Progenitor cell of endocrine pancreas (in vitro differentiated cells): ENCODE data around the gene CPNE7. TPM values are rescaled to one million over a fixed set of nuclear protein-coding genes. Genes with fewer than 3 reads are reported as not detected.

Experiments used
- DNase-seq: peaks from one replicate; pipeline ENCODE4 v3.0.0; 2021; ENCODE audit warnings: low spot score; ENCODE audit not compliant: unreplicated experiment
- H3K27ac Mint-ChIP-seq: 2 replicates; pipeline ENCODE4 v1.8.0; 2021; ENCODE audit warnings: mild to moderate bottlenecking, moderate library complexity, mixed read lengths
- H3K27me3 Mint-ChIP-seq: 2 replicates; pipeline ENCODE4 v1.8.0; 2021; ENCODE audit warnings: mixed read lengths
- H3K36me3 Mint-ChIP-seq: 2 replicates; pipeline ENCODE4 v1.8.0; 2022; ENCODE audit warnings: mixed read lengths; ENCODE audit not compliant: insufficient read depth
- H3K4me1 Mint-ChIP-seq: 2 replicates; pipeline ENCODE4 v1.8.0; 2021; ENCODE audit warnings: low read depth, mixed read lengths
- H3K4me3 Mint-ChIP-seq: 2 replicates; pipeline ENCODE4 v1.8.0; 2021; ENCODE audit warnings: low read depth, mild to moderate bottlenecking, moderate library complexity, mixed read lengths
- H3K9me3 Mint-ChIP-seq: 2 replicates; pipeline ENCODE4 v1.8.0; 2021; ENCODE audit warnings: low read depth, mixed read lengths
- CTCF ChIP-seq: fragments of 200-600 bp; sonication (generic); IDR thresholded peaks from one replicate; pipeline ENCODE4 v1.5.0; 2021; ENCODE audit warnings: antibody characterized with exemption, mild to moderate bottlenecking; ENCODE audit not compliant: unreplicated experiment
- total RNA-seq: library from RNA; stranded (reverse); gene quantifications from 2 replicates; pipeline ENCODE4 v1.2.1, GENCODE V29; 2021

CPNE7 gene
- total RNA-seq, 1 donor from 2014 or later: 0.41 TPM

- no peaks in the 10 kb centered on the region for H3K9me3 Mint-ChIP-seq
- TF ChIP-seq CTCF: no peak
- H3K36me3 Mint-ChIP-seq: no peaks in the 10 kb centered on the region
- no peak overlapping the region for H3K27ac Mint-ChIP-seq
- H3K4me1 Mint-ChIP-seq: peaks cover 5% of the 10 kb centered on the region
- no peak for DNase-seq
- H3K4me3 Mint-ChIP-seq: no peak overlapping the region
- H3K27me3 Mint-ChIP-seq: no peaks in the 10 kb centered on the region
Observed at GRCh38 chr16:89615176-89615575, 39.6 kb downstream of the CPNE7 start.

- peaks cover 5% of the 10 kb centered on the region for H3K4me1 Mint-ChIP-seq
- no peaks in the 10 kb centered on the region for H3K9me3 Mint-ChIP-seq
- no peaks in the 10 kb centered on the region for H3K27me3 Mint-ChIP-seq
- peak; percentile 51 for DNase-seq
- no peak overlapping the region for H3K27ac Mint-ChIP-seq
- no peaks in the 10 kb centered on the region for H3K36me3 Mint-ChIP-seq
- no peak overlapping the region for H3K4me3 Mint-ChIP-seq
- TF ChIP-seq CTCF: peak; percentile 81
Observed at GRCh38 chr16:89615596-89616090, 40.1 kb downstream of the CPNE7 start.

GRCh38 chr16:89616623-89617022, 41.1 kb downstream of the CPNE7 start:
- no peaks in the 10 kb centered on the region for H3K27me3 Mint-ChIP-seq
- no peak overlapping the region for H3K4me3 Mint-ChIP-seq
- TF ChIP-seq CTCF: no peak
- no peaks in the 10 kb centered on the region for H3K36me3 Mint-ChIP-seq
- no peaks in the 10 kb centered on the region for H3K9me3 Mint-ChIP-seq
- no peak overlapping the region for H3K27ac Mint-ChIP-seq
- H3K4me1 Mint-ChIP-seq: peaks cover 3% of the 10 kb centered on the region
- no peak for DNase-seq

- TF ChIP-seq CTCF: no peak
- no peak overlapping the region for H3K4me3 Mint-ChIP-seq
- H3K4me1 Mint-ChIP-seq: peaks cover 7% of the 10 kb centered on the region
- H3K27me3 Mint-ChIP-seq: no peaks in the 10 kb centered on the region
- H3K9me3 Mint-ChIP-seq: no peaks in the 10 kb centered on the region
- DNase-seq: no peak
- H3K36me3 Mint-ChIP-seq: no peaks in the 10 kb centered on the region
- no peak overlapping the region for H3K27ac Mint-ChIP-seq
Observed at GRCh38 chr16:89617036-89617435, 41.5 kb downstream of the CPNE7 start.

GRCh38 chr16:89618109-89618998, 42.8 kb downstream of the CPNE7 start:
- no peak for TF ChIP-seq CTCF
- Mint-ChIP-seq H3K4me3 (no peak overlapping the region), H3K27me3 (peaks cover 3% of the 10 kb centered on the region), H3K9me3 (no peaks in the 10 kb centered on the region), H3K36me3 (no peaks in the 10 kb centered on the region), H3K27ac (no peak overlapping the region), H3K4me1 (peaks cover 13% of the 10 kb centered on the region)
- DNase-seq: no peak
